ENCODE results near the gene CENPV. TPM values are rescaled to one million over a fixed set of nuclear protein-coding genes. Genes with fewer than 3 reads are reported as not detected.
"Not testable (repeated sequence)": the region's sequence is repeated elsewhere in the genome, so short reads cannot be mapped to it uniquely, and the experiment has no call there.

CENPV gene
- total RNA-seq, 4 donors from 2014 or later, result 2.1 to 4.9 (median 3.8) TPM

DNA sequence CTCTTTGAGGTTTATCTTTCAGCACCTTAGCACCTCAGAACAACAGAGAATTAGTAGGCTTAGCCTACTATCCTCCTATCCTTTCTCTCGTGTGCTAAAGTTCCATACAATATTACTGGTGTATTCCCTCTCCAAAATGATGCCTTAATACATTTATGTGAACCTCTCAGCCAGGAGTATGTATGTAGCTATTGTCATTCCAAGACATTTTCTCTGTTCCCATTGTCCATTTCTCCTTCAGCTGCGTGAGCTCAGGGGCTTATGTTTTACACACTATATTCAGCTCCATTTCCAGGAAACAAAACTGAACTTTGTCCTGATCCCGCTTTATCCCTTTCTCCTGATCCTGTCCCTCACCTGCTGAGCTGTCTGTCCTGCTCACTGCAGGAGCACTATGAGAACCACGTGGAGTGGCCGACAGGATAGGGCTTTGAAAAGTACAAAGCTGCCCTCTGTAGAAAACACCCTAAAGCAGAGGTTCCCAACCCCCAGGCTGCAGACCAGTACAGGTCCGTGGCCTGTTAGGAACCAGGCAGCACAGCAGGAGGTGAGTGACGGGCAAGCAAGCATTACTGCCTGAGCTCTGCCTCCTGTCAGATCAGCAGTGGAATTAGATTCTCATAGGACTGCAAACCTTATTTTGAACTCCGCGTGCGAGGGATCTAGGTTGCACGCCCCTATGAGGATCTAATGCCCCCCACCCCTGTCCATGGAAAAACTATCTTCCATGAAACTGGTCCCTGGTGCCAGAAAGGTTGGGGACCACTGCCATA, 55.7 kb downstream of the CENPV start:
- intact Hi-C loops (cut with DNase I; ENCODE audit: low total_unique reads), result no loop called here
- no peak overlapping the region for H3K4me3 ChIP-seq (ENCODE audit: low read depth, poor library complexity, severe bottlenecking)
- no peak for DNase-seq (ENCODE audit: low spot score in 2 of 2)
- 86% methylated on average over 11 of the region's 11 CpGs for WGBS, 2 donors
- no peak for TF ChIP-seq POLR2A (IDR thresholded peaks at IDR 0.05)
- TF ChIP-seq, protein P1, sequence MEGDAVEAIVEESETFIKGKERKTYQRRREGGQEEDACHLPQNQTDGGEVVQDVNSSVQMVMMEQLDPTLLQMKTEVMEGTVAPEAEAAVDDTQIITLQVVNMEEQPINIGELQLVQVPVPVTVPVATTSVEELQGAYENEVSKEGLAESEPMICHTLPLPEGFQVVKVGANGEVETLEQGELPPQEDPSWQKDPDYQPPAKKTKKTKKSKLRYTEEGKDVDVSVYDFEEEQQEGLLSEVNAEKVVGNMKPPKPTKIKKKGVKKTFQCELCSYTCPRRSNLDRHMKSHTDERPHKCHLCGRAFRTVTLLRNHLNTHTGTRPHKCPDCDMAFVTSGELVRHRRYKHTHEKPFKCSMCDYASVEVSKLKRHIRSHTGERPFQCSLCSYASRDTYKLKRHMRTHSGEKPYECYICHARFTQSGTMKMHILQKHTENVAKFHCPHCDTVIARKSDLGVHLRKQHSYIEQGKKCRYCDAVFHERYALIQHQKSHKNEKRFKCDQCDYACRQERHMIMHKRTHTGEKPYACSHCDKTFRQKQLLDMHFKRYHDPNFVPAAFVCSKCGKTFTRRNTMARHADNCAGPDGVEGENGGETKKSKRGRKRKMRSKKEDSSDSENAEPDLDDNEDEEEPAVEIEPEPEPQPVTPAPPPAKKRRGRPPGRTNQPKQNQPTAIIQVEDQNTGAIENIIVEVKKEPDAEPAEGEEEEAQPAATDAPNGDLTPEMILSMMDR (IDR thresholded peaks at IDR 0.05), result no peak

DNA sequence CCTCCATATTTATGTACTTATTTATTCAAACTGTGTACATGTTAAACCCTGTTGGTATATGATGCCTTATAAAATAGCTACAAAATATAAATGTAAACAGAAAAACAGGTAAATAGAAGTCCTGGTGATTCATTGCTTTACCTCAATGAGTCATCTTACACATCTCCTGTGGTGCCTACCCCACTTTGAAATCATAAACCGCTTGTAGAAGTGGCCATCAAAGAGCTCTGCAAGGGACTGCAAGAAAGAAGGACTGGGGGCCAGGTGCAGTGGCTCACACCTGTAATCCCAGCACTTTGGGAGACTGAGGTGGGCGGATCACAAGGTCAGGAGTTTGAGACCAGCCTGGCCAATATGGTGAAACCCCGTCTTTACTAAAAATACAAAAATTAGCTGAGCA, 57.2 kb downstream of the CENPV start:
- DNase-seq (ENCODE audit: low spot score in 2 of 2); H3K4me3 ChIP-seq (ENCODE audit: low read depth, poor library complexity, severe bottlenecking); intact Hi-C loops (cut with DNase I; ENCODE audit: low total_unique reads): not testable (repeated sequence)
- WGBS, 2 donors, result 95 to 99% methylated on average over 3 of the region's 3 CpGs

DNA sequence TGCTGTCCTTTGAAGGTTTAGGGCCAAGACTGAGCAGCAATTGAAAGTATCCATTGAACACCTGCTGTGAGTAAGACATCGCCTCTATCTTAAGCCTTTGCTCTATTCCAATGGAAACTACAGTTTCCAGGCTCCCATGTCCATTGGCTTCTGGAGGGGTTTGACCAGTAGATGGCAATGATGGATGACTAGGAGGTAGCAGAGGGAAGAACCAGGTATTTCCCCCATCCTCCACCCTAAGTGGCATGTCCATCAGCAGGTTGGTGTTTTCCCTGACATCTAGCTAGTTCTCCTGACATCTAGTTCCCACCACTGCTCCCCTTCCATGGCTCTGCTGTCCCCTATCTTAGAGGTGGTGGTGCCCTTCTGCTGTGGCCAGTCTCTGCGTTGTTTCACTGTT, 58.7 kb downstream of the CENPV start:
- WGBS, 2 donors, result 97 to 100% methylated on average over 2 of the region's 2 CpGs
- H3K4me3 ChIP-seq (ENCODE audit: low read depth, poor library complexity, severe bottlenecking), result no peak overlapping the region
- intact Hi-C loops (cut with DNase I; ENCODE audit: low total_unique reads), result no loop called here

GRCh38 chr17:16293931-16294330, 59.3 kb downstream of the CENPV start:
- no peak overlapping the region for H3K4me3 ChIP-seq (ENCODE audit: low read depth, poor library complexity, severe bottlenecking)
- TF ChIP-seq POLR2A (IDR thresholded peaks at IDR 0.05), result no peak
- TF ChIP-seq, protein P1 (IDR thresholded peaks at IDR 0.05), result no peak
- 89 to 93% methylated on average over 3 of the region's 3 CpGs for WGBS, 2 donors
- DNase-seq (ENCODE audit: low spot score in 2 of 2), result no peak
- intact Hi-C loops (cut with DNase I; ENCODE audit: low total_unique reads), result no loop called here

More for the DNA sequence above, 58.7 kb downstream of the CENPV start:
- TF ChIP-seq, protein P1 (IDR thresholded peaks at IDR 0.05), result no peak
- DNase-seq (ENCODE audit: low spot score in 2 of 2), result no peak

Other genes starting within 250 kb of the CENPV start
- gene NCOR1, start 137.9 kb downstream of the CENPV start, total RNA-seq, result 100 to 1,000 TPM in 3 of 4 donors, 10 to 100 TPM in 1; 84.2 to 161 (median 115) TPM
- 10 to 100 TPM; 25.5 to 93.4 (median 40.7) TPM for gene PIGL, start 136.3 kb downstream of the CENPV start, total RNA-seq
- 100 to 1,000 TPM; 606 to 678 (median 615) TPM for gene UBB, start 27.6 kb upstream of the CENPV start, total RNA-seq
- 1 to 10 TPM; 3.3 to 8.9 (median 6.9) TPM for gene TRPV2, start 62.1 kb upstream of the CENPV start, total RNA-seq
- gene LRRC75A, start 138.7 kb upstream of the CENPV start, total RNA-seq, result 1 to 10 TPM in 2 of 4 donors, under 1 TPM in 2; 0.74 to 1.6 (median 0.99) TPM
- 10 to 100 TPM in 1 of 4 donors, 1 to 10 TPM in 3; 3.9 to 11.8 (median 5.8) TPM for gene ZNF287, start 215.7 kb upstream of the CENPV start, total RNA-seq